ENCODE results near the gene ABCC8. TPM values are rescaled to one million over a fixed set of nuclear protein-coding genes. Genes with fewer than 3 reads are reported as not detected.

ABCC8 gene
- total and polyA plus RNA-seq, 10 of the 15 experiments (the other 5 are each of a cell fraction or from before 2014, with no cell fraction given), result not detected

DNA sequence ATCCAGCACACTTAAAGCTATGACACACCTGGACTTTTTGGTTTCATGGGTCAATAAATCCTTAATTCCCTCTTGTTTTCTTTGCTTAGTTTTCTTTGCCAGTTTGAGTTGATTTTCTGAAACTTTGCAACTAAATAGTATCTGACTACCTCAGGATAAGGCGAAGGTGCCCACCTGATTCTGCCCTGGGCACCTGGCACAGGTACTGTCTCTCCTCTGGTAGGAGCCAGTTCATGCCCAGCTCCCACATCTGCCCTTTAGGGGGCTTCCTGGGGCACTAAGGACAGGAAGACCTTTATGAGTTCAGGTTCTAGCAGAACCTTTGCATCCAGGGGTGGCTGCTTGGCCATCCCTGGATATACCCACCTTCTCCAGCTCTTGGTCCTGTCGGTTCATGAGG, 68.6 kb downstream of the ABCC8 start:
- H3K4me3 ChIP-seq, result no peak overlapping the region
- FAIRE-seq (no peak), DNase-seq (ENCODE audit: low read depth, low spot score) (no peak), ATAC-seq (no peak)
- ChIA-PET CTCF (no interaction called here), RAD21 (ENCODE audit: unreplicated experiment) (no interaction called here), POLR2A (no interaction called here), SMC1A (ENCODE audit: uncharacterized antibody, unreplicated experiment) (interaction anchor here (1.2 kb wide), 1 partner anchor 10 kb away, joined by 4 read pairs; no protein-coding TSS in a partner anchor)
- H3K4me1 ChIP-seq (ENCODE audit: control insufficient read depth, insufficient read depth, low read length), result no peaks in the 10 kb centered on the region
- no peaks in the 10 kb centered on the region for H4K20me1 ChIP-seq (ENCODE audit: control insufficient read depth, insufficient read depth)
- intact Hi-C loops (cut with micrococcal nuclease; ENCODE audit: unreplicated experiment) (no loop called here), in situ Hi-C loops (cut with MboI) (no loop called here)
- H2AFZ ChIP-seq (ENCODE audit: control insufficient read depth, low read depth, low read length), result no peak overlapping the region
- H3K9ac ChIP-seq (ENCODE audit: control insufficient read depth, insufficient read depth, low read length), result no peak overlapping the region
- H3K36me3 ChIP-seq (ENCODE audit: control insufficient read depth in 2 of 2, insufficient read depth in 2 of 2, low read length in 1 of 2), result no peaks in the 10 kb centered on the region
- no peak overlapping the region for H3K27ac ChIP-seq (ENCODE audit: control insufficient read depth, insufficient read depth)
- H3K27me3 ChIP-seq (replicated peaks in 1 of 2; ENCODE audit: control insufficient read depth in 2 of 2, insufficient read depth in 2 of 2, low read length in 1 of 2), result no peaks in the 10 kb centered on the region; a peak in 1 of 4 replicates
- TF ChIP-seq NR2C2 (IDR thresholded peaks at IDR 0.05; ENCODE audit: borderline replicate concordance, control insufficient read depth, insufficient read length, low read depth) (no peak), LARP7 (IDR thresholded peaks at IDR 0.05) (no peak), CREB1 (IDR thresholded peaks at IDR 0.05; ENCODE audit: low read depth) (no peak), CBX5 (IDR thresholded peaks at IDR 0.05; ENCODE audit: low read depth) (no peak), CHD4 (IDR thresholded peaks at IDR 0.05) (no peak), TBL1XR1 (IDR thresholded peaks at IDR 0.05; ENCODE audit: low read depth, low read length) (no peak), SIN3A (IDR thresholded peaks at IDR 0.05; ENCODE audit: low read depth, low read length) (no peak), NFYA (IDR thresholded peaks at IDR 0.05; ENCODE audit: borderline replicate concordance, low read depth, low read length) (no peak), KDM1A (IDR thresholded peaks at IDR 0.05; ENCODE audit: borderline replicate concordance) (no peak), NRF1 (conservative IDR thresholded peaks at IDR 0.05; ENCODE audit: low read depth, low read length) (no peak), DPF2 (IDR thresholded peaks at IDR 0.05) (no peak)
- no peaks in the 10 kb centered on the region for H3K9me3 ChIP-seq (replicated peaks; ENCODE audit: control insufficient read depth, insufficient read depth, low read length)
- H3K79me2 ChIP-seq (ENCODE audit: control insufficient read depth, insufficient read depth, low read length), result no peaks in the 10 kb centered on the region
- WGBS (ENCODE audit: insufficient coverage, insufficient replicate concordance, low lambda C conversion rate, missing lambda C conversion rate), result 4% methylated on average over 2 of the region's 2 CpGs
- H3K4me2 ChIP-seq (ENCODE audit: control insufficient read depth, insufficient read depth), result no peak overlapping the region
- BruUV-seq (replicated peaks), result no TSS peak

DNA sequence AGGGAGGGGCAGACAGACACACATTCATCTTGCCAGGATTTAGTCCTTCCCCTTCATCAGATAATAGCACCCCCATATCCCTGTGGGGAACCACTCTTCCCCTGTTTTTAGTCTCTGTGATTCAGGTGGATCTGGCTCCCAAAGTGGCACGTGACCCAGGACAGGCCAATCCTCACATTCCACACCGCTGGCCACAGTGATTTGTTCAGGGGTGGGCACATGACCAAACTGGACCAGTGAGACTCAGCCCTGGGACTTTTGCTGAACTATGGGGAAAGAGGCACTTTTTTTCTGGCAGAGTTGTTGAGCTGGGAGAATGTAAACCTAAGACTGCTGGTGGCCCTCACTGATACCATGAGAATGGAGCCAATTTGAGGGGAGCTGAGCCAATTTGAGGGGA, 69.1 kb downstream of the ABCC8 start:
- Histone ChIP-seq H3K9me3 (replicated peaks; ENCODE audit: control insufficient read depth, insufficient read depth, low read length) (no peaks in the 10 kb centered on the region), H3K27ac (ENCODE audit: control insufficient read depth, insufficient read depth) (no peak overlapping the region), H2AFZ (ENCODE audit: control insufficient read depth, low read depth, low read length) (no peak overlapping the region), H3K36me3 (ENCODE audit: control insufficient read depth in 2 of 2, insufficient read depth in 2 of 2, low read length in 1 of 2) (no peaks in the 10 kb centered on the region), H3K79me2 (ENCODE audit: control insufficient read depth, insufficient read depth, low read length) (no peaks in the 10 kb centered on the region), H3K4me1 (ENCODE audit: control insufficient read depth, insufficient read depth, low read length) (no peaks in the 10 kb centered on the region), H3K4me2 (ENCODE audit: control insufficient read depth, insufficient read depth) (no peak overlapping the region), H3K27me3 (replicated peaks in 1 of 2; ENCODE audit: control insufficient read depth in 2 of 2, insufficient read depth in 2 of 2, low read length in 1 of 2) (no peaks in the 10 kb centered on the region; a peak in 1 of 4 replicates), H4K20me1 (ENCODE audit: control insufficient read depth, insufficient read depth) (no peaks in the 10 kb centered on the region), H3K4me3 (no peak overlapping the region), H3K9ac (ENCODE audit: control insufficient read depth, insufficient read depth, low read length) (no peak overlapping the region)
- 13% methylated on average over 2 of the region's 2 CpGs for WGBS (ENCODE audit: insufficient coverage, insufficient replicate concordance, low lambda C conversion rate, missing lambda C conversion rate)
- FAIRE-seq (no peak), ATAC-seq (no peak), DNase-seq (ENCODE audit: low read depth, low spot score) (no peak)
- ChIA-PET CTCF (no interaction called here), RAD21 (ENCODE audit: unreplicated experiment) (no interaction called here), SMC1A (ENCODE audit: uncharacterized antibody, unreplicated experiment) (interaction anchor here (1.2 kb wide), 1 partner anchor 11 kb away, joined by 4 read pairs; no protein-coding TSS in a partner anchor), POLR2A (no interaction called here)
- in situ Hi-C loops (cut with MboI) (no loop called here), intact Hi-C loops (cut with micrococcal nuclease; ENCODE audit: unreplicated experiment) (no loop called here)
- no TSS peak for BruUV-seq (replicated peaks)
- TF ChIP-seq SRF (IDR thresholded peaks at IDR 0.05; ENCODE audit: low read depth in 2 of 2, low read length in 2 of 2), result no peak
- TF ChIP-seq, protein P1, sequence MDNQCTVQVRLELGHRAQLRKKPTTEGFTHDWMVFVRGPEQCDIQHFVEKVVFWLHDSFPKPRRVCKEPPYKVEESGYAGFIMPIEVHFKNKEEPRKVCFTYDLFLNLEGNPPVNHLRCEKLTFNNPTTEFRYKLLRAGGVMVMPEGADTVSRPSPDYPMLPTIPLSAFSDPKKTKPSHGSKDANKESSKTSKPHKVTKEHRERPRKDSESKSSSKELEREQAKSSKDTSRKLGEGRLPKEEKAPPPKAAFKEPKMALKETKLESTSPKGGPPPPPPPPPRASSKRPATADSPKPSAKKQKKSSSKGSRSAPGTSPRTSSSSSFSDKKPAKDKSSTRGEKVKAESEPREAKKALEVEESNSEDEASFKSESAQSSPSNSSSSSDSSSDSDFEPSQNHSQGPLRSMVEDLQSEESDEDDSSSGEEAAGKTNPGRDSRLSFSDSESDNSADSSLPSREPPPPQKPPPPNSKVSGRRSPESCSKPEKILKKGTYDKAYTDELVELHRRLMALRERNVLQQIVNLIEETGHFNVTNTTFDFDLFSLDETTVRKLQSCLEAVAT (IDR thresholded peaks at IDR 0.05), result no peak
- TF ChIP-seq BHLHE40 (IDR thresholded peaks at IDR 0.05; ENCODE audit: borderline replicate concordance in 1 of 2, low read depth in 2 of 2, low read length in 1 of 2), result 0 out of 4 replicates have a peak, but pooled peaks of 1 of the 2 experiments have one; percentile 5
- TF ChIP-seq IRF4 (IDR thresholded peaks at IDR 0.05; ENCODE audit: low read depth, low read length), result no peak
- no peak for TF ChIP-seq CHD2 (IDR thresholded peaks at IDR 0.05; ENCODE audit: borderline replicate concordance, low read depth, low read length)
- TF ChIP-seq, protein P2, sequence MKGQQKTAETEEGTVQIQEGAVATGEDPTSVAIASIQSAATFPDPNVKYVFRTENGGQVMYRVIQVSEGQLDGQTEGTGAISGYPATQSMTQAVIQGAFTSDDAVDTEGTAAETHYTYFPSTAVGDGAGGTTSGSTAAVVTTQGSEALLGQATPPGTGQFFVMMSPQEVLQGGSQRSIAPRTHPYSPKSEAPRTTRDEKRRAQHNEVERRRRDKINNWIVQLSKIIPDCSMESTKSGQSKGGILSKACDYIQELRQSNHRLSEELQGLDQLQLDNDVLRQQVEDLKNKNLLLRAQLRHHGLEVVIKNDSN (IDR thresholded peaks at IDR 0.05; ENCODE audit: borderline replicate concordance, extremely low read length, insufficient read depth, low read depth, low read length), result peak; percentile 25
- no peak for TF ChIP-seq MYC (IDR thresholded peaks at IDR 0.05; ENCODE audit: insufficient read depth, insufficient read length, insufficient replicate concordance, low read length, severe bottlenecking)
